Muscle of arm (tissue), 12 donors: ENCODE data around the gene ETF1. TPM values are rescaled to one million over a fixed set of nuclear protein-coding genes. Genes with fewer than 3 reads are reported as not detected.

ENCODE experiments used
- DNase-seq: peaks from one replicate; pipeline ENCODE4 v3.0.0-alpha.2; 2013
- polyA plus RNA-seq, 12 donors: library from polyadenylated mRNA; unstranded; fragments of 120-200 nt; gene quantifications; one replicate each; pipeline ENCODE4 v1.2.1, GENCODE V29; 2013; ENCODE audit not compliant: insufficient read length in 12 of 12

ETF1 gene
- polyA plus RNA-seq, 12 donors: 33.8 to 57.1 (median 52.4) TPM; not detected in 1

- DNase-seq: no peak
These were observed 22.2 kb upstream of the ETF1 start for GRCh38 chr5:138565100-138565821.

DNA sequence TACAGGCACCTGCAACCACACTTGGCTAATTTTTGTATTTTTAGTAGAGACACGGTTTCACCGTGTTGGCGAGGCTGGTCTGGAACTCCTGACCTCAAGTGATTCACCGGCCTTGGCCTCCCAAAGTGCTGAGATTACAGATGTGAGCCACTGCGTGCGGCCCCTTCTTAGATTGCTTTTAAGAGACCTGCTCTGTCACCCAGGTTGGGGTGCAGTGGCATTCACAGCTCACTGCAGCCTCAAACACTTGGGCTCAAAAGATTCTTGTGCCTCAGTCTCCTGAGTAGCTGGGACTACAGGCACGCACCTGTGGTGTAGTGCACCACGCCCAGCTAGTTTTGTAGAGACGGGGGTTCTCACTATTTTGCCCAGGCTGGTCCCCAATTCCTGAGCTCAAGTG, 21.2 kb upstream of the ETF1 start:
- no peak for DNase-seq

DNA sequence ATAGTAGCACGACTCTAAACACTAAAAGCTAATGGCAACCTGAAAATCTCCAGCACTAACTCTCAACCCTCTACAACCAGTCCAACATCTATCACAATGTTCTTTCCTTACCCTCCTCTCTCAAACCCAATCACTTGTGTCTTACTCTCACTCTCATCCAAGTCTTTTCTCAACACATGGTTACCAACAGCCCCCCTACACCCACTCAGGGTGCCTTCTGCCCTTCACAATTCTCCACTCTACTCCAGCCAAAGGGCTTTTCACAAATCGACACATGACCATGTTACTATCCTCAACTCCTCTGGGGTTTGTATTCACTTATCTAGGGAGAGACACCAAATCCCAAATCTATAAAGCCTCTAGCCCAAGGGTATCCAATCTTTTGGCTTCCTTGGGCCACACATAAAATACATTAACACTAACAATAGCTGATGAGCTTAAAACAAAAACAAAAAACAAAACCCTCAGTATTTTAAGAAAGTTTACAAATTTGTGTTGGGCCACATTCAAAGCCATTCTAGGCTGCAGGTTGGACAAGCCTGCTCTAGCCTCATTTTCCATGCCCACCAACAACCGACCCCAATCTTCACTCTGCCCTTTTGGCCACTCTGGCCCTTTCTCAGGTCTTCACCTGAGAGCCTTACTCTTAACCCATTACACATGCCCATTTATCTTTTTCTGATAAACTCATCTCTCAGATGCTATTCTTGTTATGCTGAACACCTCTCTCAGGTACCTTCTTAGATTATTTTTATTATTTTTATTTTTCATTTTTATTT, 20.5 kb upstream of the ETF1 start:
- DNase-seq: no peak

- no peak for DNase-seq
These were observed 17.9 kb upstream of the ETF1 start for GRCh38 chr5:138560971-138561370.

DNA sequence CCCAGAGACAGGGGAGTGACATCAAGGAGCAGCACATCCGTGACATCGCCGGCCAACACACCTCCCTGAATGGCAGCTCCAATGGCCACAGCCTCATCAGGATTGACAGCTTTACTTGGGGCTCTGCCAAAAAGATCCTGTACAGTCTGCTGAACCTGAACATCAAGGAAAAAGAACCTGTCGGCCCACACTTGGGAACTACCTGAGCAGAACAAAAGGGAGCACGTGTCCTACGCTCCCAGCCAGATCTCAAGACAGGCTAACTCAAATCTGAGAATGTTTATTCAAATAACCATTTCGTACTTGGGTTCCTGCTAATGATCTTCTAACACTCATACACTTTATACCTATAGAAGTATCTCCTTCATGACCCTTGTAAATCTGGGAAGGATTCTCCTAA, 16.9 kb upstream of the ETF1 start:
- DNase-seq: no peak

DNA sequence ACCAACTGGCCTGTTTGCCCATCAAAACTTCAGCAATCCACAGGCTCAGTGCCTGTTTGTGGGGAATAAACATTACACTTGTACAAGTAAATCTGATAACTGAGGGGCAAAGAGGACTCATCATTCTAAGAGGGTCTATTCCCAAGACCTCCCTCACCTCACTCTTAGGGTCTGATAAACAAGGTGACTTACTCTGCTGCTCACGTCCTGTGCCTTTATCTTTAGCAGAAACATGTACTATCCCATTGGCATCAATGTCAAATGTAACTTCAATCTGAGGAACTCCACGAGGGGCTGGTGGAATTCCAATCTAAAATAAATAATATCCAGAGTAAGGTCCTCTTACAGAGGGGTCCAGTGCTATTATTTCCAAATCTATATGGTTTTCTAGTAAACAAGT, 14.6 kb upstream of the ETF1 start:
- DNase-seq: no peak

DNA sequence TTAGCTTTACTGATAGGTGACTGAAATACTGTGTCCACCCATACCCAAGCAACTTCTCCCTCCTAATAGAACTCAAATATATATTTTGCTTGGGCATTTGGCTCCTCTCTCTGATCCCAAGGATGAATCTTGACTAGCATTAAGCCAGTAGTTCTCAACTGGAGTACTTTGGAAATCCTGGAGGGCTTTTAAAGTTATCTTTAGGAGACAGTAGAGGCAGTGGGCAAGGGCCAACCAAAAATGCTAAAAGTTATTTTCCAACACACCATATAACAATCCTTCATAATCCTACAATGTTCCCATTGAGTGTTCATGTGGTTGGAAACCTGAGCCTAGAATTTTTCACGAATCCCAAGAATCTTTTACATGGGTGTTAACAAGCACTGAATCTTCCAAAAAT, 11.1 kb upstream of the ETF1 start:
- no peak for DNase-seq

DNA sequence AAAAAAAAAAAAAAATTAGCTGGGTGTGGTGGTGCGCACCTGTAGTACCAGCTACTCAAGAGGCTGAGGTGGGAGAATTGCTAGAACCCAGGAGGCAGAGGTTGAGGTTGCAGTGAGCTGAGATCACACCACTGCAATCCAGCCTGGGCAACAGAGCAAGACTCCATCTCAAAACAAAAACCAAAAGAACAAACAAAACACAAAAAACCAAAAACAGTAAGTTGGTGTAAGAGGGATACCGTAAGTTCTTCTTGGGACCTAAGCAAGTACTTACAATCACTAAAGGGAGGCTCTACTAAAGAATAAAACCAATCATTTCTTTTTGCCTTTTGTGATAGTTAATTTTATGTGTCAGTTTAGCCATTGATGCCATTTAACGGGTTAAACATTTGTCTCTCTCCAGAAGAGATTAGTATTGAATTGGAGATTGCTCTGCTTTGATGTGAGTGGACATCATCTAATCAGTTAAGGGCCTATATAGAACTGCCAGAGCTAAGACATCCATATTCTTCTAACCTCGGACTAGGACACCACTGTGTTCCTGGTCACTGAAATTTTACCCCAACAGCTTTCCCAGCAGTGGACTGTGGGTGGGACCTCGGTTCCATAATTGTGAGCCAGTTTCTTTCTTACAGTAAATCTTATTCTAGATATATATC, 10.5 kb upstream of the ETF1 start:
- no peak for DNase-seq

DNA sequence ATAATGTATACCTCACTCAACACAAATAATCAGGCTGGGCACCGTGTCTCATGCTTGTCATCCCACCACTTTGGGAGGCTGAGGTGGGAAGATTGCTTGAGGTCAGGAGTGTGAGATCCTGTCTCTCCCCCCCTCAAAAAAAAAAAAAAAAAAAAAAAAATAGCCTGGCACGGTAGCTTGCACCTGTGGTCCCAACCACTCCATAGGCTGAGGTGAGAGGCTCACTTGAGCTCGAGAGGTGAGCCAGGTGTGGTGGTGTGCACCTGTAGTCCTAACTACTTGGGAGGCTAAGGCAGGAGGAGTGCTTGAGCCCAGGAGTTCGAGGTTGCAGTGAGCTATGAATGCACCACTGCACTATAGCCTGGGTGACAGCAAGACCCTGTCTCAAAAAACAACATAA, 9.6 kb upstream of the ETF1 start:
- no peak for DNase-seq

- DNase-seq: no peak
These were observed 6.4 kb upstream of the ETF1 start for GRCh38 chr5:138549414-138549813.

DNA sequence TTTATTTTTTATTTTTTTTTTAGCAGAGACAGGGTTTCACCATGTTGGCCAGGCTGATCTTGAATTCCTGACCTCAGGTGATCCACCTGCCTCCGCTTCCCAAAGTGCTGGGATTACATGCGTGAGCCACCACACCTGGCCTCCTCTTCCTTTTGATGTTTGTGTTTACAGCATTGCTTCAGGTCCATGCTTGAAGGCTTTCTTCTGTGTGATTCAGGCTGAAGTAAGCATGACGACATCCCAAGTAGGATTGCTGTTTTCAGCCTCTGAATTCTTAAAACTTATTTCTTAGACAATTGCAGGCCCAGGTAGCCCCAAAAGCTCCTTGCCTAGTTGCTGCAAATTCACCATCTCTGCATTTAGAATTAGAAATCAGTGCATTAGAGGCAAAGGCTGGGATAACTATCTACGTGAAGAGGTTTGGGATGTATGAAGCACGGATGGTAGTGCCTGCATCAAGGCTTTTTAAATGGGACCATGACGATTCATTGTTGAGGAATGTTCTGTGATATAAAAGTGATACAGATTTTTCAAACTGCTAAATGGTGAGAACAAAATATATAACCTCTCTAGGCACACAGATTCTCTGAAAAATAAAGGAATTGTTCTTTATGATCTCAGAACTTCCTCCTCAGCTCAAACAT, 3.0 kb upstream of the ETF1 start:
- no peak for DNase-seq

DNA sequence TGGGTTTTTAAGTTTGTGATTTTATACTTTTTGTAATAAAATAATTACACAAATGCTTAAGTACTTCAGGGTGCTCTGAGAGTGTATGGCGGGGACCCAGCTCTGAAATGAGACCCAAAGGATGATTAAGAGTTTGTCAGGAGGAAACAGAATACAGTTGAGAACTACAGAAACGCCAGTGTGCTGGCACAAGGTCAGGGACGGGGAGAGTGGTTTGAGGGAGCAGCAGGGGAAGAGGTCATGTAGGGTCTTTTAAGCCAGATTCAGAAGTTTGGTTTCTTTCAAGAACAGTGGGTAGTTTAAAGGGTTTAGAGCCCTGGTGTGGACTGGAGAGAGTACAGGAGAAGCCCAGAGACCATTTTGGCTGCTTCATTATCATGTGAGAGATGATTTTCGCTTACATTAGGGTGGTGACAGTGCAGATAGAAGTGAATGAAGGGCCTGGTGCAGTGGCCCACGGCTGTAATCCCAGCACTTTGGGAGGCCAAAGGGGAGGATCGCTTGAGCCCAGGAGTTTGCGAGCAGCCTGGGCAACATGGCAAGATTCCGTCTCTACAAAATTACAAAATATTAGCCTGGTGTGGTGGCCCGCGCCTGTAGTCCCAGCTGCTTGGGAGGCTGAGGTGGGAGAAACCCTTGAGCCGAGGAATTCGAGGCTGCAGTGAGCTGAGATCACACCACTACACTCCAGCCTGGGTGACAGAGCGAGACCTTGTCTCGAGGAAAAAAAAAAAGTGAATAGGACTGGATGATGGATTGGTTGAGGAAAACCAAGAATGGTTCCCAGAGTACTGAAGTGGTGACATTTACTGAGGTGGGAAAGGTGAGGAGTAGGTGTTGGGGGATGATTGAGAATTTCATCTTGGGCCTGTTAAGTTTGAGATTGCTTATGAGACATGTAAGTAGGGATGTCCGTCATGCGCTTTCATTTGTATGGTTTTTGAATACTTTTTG, 1.4 kb upstream of the ETF1 start:
- peak; percentile 26 for DNase-seq

GRCh38 chr5:138543730-138544104, 681 bp upstream of the ETF1 start:
- DNase-seq: no peak

DNA sequence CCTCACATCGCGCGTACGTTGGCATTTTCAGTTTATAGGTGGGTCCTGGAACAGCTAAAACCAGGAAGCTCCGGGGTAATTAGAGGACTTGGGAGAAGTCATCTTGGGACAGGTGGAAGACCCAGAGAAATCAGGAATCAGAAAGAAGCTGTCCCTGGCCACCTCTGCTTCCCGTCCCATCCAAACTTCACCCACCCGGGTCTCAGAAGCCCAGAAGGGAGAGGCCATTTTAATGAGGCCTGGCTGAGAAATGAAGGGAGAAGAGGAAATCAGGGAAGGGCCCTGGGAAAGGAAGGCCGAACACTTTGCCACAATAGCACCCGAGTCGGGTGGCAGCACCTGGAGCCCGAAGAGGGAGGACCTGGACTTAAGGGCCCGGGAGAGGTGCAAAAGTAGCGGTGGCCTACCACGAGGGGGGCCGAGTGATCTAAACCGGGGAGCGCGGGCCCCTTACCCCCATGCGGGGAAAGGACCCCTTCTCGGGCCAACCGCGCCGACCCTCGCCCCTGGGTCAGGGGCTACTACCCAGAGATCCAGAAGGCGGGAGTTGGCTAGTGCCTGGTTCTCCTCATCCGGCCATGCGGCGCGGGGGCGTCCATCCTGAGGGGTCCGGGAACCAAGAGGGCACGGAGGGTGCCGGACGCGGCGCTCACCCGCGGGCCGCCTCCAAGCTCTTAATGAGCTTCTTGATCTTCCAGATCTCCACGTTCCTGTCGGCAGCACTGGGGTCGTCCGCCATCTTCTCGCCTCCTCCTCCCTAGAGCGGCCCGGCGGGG, 668 bp downstream of the ETF1 start:
- peak; percentile 13 for DNase-seq

DNA sequence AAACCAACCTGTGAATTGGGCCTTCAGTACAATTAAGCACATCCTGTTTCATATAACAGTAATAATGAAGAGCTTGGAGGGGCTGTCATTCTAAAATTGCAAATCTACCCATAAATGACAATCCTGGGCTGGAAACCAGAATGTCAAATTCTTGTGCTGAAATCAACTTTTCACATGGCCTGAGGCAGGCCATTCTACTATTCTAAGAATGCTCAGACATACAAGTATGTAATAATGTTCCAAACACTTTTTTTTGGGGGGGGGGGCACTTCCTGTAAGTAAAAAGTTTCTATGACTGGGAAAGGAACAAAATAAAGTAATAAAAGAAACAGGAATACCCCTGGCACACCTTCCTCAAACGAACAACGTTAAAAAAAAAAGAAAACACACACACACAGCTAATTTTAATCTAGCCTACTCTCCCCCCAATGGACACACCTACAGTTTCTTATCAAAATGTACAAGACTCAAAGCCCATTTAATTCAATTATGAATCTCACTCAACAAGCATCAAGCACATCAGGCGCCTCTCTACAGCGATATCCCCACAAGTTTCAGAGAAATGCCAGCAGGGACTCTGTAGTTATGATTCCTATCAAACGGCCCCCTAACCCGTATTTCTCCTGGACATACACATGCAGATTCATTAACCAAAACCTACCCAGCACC, 1.4 kb downstream of the ETF1 start:
- no peak for DNase-seq

DNA sequence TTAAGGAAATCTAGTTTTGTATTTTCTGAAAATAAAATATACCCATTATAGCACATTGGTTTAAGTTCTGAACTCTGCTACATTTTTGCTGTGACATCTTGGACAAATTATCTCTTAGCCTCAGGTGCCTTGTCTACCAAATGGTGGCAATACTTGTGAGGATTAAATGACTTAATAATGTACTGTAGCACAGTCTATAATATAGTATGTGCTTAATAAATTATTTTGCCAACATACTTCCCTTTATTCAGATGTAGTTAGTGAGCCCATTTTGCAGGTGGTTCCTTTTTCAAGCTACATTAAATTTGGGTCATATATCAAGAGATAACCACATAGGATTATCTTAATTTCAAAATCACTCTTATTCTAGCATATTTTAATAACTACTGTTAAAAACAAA, 3.2 kb downstream of the ETF1 start:
- DNase-seq: no peak

DNA sequence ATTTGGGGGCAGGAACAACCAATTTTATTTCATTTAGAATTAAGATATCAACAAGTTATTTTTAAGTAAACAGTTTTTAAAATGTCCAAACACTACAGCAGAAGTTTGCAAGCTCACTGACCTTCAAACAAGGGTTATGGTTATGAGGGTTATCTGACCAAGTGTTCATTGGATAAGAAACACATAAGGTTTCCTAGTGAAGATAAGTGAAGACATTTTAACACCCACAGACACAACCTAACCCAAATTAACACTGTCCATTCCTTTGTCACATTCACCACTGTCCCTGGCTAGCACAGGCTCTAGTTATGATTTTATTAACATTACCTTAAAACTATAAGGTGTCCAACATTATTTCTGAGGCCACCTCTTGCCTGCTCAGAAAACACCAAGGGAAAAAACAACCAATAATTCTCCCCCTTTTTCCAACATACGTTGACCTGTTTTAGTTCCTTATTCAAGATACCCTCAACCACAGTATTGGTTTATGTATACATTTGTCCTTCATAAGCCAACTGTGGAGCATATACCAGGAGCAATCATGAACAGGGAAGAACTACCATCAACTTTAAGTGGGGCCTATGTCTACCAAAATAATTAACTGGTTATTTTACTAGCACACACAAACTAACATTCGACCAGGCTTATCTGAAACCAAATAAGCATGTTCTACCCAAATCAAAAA, 4.0 kb downstream of the ETF1 start:
- DNase-seq: no peak

- no peak for DNase-seq
These were observed 6.2 kb downstream of the ETF1 start for GRCh38 chr5:138536665-138537315.

GRCh38 chr5:138536215-138536614, 6.8 kb downstream of the ETF1 start:
- DNase-seq: no peak
